Measurements from ENCODE around the gene APOLD1.

The APOLD1 gene

DNA sequence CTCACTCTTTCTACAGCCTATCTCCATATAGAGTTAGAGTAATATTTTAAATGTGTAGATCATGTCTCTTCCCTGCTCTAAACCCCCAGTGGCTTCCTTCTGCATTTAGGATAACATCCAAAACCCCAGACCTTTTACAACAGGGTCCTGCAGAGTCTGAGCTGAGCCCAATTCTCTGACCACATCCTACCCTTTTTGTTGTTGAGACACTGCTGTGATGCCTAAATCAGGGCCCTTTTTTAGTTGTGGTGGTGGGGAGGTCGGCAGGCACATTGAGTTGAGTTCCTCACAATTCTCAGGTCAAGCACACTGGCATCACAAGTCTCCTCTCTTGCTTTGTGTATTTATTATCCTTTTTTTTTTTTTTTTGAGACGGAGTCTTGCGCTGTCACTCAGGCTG is 25.9 kb downstream of the APOLD1 start:
- peaks cover 20% of the 10 kb centered on the region for H3K36me3 ChIP-seq (ENCODE audit: low read depth)
- no peak overlapping the region for H3K27ac ChIP-seq (ENCODE audit: poor library complexity, severe bottlenecking)
- H3K4me3 ChIP-seq (ENCODE audit: severe bottlenecking): no peak overlapping the region
- TF ChIP-seq, protein P1, sequence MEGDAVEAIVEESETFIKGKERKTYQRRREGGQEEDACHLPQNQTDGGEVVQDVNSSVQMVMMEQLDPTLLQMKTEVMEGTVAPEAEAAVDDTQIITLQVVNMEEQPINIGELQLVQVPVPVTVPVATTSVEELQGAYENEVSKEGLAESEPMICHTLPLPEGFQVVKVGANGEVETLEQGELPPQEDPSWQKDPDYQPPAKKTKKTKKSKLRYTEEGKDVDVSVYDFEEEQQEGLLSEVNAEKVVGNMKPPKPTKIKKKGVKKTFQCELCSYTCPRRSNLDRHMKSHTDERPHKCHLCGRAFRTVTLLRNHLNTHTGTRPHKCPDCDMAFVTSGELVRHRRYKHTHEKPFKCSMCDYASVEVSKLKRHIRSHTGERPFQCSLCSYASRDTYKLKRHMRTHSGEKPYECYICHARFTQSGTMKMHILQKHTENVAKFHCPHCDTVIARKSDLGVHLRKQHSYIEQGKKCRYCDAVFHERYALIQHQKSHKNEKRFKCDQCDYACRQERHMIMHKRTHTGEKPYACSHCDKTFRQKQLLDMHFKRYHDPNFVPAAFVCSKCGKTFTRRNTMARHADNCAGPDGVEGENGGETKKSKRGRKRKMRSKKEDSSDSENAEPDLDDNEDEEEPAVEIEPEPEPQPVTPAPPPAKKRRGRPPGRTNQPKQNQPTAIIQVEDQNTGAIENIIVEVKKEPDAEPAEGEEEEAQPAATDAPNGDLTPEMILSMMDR (IDR thresholded peaks at IDR 0.05; ENCODE audit: poor library complexity, severe bottlenecking): no peak
- H3K9me3 ChIP-seq (ENCODE audit: severe bottlenecking): no peaks in the 10 kb centered on the region
- DNase-seq (ENCODE audit: low spot score) (no peak), ATAC-seq (ENCODE audit: low read depth) (no peak)
- H3K27me3 ChIP-seq (ENCODE audit: insufficient read depth, poor library complexity, severe bottlenecking): no peaks in the 10 kb centered on the region
- H3K4me1 ChIP-seq (ENCODE audit: insufficient read depth, poor library complexity, severe bottlenecking): peaks cover 17% of the 10 kb centered on the region

DNA sequence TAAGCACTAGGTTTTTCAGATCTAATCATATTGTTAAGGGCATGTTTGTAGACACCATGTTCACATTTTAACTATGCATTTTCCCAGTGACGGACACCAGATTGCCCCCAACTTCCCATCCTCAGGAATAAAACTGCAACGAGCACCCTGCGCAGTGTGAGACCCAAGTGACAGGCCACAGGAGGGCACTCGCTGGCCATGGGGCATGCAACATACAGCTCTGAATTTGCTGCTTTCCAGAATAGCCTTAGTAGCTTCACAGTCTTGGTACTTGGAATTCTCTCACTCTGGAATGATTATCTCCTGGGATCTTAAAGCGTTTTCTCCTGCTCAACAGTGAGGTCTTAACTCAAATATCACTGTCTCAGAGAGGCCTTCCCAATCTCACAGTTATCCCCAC is 26.7 kb downstream of the APOLD1 start:
- Histone ChIP-seq H3K27me3 (ENCODE audit: insufficient read depth, poor library complexity, severe bottlenecking) (no peaks in the 10 kb centered on the region), H3K27ac (ENCODE audit: poor library complexity, severe bottlenecking) (no peak overlapping the region), H3K4me1 (ENCODE audit: insufficient read depth, poor library complexity, severe bottlenecking) (peaks cover 17% of the 10 kb centered on the region), H3K9me3 (ENCODE audit: severe bottlenecking) (no peaks in the 10 kb centered on the region), H3K4me3 (ENCODE audit: severe bottlenecking) (no peak overlapping the region), H3K36me3 (ENCODE audit: low read depth) (peaks cover 21% of the 10 kb centered on the region)
- DNase-seq (ENCODE audit: low spot score) (no peak), ATAC-seq (ENCODE audit: low read depth) (no peak)
- TF ChIP-seq, protein P1 (IDR thresholded peaks at IDR 0.05; ENCODE audit: poor library complexity, severe bottlenecking): no peak

DNA sequence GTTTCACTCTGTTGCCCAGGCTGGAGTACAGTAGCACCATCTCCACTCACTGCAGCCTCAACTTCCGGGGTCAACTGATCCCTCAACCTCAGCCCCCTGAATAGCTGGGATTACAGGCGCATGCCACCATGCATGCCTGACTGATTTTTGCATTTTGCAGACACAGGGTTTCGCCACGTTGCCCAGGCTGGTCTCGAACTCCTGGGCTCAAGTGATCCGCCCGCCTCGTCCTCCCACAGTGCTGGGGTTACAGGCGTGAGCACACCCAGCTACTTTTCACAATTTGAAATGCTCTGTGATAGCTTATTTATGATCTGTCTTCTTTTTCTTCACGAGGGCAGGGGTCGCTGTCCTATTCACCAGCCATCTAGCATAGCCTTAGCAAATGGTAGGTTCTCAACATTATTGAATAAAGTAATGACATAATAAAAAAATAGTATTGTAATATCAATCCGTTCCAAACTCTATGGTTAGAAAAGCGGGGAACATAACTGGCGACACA is 27.2 kb downstream of the APOLD1 start:
- H3K9me3 ChIP-seq (ENCODE audit: severe bottlenecking): no peaks in the 10 kb centered on the region
- H3K27me3 ChIP-seq (ENCODE audit: insufficient read depth, poor library complexity, severe bottlenecking): no peaks in the 10 kb centered on the region
- no peak overlapping the region for H3K27ac ChIP-seq (ENCODE audit: poor library complexity, severe bottlenecking)
- peaks cover 21% of the 10 kb centered on the region for H3K36me3 ChIP-seq (ENCODE audit: low read depth)
- peaks cover 17% of the 10 kb centered on the region for H3K4me1 ChIP-seq (ENCODE audit: insufficient read depth, poor library complexity, severe bottlenecking)
- no peak overlapping the region for H3K4me3 ChIP-seq (ENCODE audit: severe bottlenecking)
- ATAC-seq (ENCODE audit: low read depth) (no peak), DNase-seq (ENCODE audit: low spot score) (no peak)
- TF ChIP-seq, protein P1 (IDR thresholded peaks at IDR 0.05; ENCODE audit: poor library complexity, severe bottlenecking): no peak

DNA sequence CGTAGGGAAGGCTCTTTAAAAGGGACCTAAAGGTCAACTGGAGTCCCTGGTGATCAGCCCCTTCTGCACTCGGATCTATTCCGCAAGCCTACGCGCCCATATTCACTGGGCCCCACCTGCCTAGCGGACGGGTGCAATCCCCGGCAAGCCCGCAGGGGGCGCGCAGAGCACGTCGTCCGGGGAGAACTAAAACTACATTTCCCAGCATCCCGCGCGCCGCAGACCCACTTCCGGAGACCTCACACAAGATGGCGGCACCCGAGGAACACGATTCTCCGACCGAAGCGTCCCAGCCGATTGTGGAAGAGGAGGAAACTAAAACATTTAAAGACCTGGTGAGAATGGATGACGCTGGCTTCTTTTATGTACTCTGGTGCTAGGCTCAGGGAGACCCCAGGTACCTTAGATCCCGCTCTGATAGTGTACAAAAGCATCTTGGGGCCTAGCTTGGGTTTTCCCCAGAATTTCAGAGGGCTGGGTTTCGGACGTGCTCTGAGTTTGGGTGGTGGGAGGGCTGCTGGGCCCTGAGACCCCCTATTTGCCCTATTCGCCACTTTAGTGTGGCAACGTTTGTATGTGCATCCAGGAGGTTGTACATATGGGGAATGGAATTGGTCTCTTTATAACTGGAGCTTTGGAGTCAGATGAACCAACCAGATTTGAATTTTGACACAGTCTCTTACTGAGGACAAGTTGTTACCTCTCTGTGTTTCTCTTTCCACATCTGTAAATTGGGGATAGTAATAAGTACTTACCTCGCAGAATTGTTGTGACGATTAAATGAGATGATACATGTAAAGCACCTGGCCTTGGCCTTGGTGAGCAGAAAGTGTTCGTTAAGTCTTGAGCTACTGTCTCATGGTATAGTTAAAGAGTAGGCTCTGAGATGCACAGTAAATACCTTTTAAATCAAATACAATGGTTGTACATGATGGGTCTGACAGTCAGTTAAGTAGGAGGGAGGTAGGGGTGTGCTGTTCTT is 28.0 kb downstream of the APOLD1 start, which contains the start of gene DDX47:
Gene DDX47, plus strand, starts transcription at position 227 of the 982 bp plus-strand sequence. Its CDS starts 22 bp downstream, at position 249.
- H3K27ac ChIP-seq (ENCODE audit: poor library complexity, severe bottlenecking): peak within 1 kb of the TSS; percentile 55
- H3K9me3 ChIP-seq (ENCODE audit: severe bottlenecking): no peaks in the 10 kb centered on the region
- ATAC-seq (ENCODE audit: low read depth) (peak; percentile 84), DNase-seq (ENCODE audit: low spot score) (peak; percentile 77)
- H3K4me3 ChIP-seq (ENCODE audit: severe bottlenecking): peak within 1 kb of the TSS; percentile 82
- peaks cover 9% of the 10 kb centered on the region for H3K4me1 ChIP-seq (ENCODE audit: insufficient read depth, poor library complexity, severe bottlenecking)
- TF ChIP-seq, protein P1 (IDR thresholded peaks at IDR 0.05; ENCODE audit: poor library complexity, severe bottlenecking): peak; percentile 82
- no peaks in the 10 kb centered on the region for H3K27me3 ChIP-seq (ENCODE audit: insufficient read depth, poor library complexity, severe bottlenecking)
- H3K36me3 ChIP-seq (ENCODE audit: low read depth): peaks cover 21% of the 10 kb centered on the region

Measured in RWPE2 (cell line).